HL-60 (cell line): ENCODE data around the gene GNPAT.

ENCODE experiments used
- DNase-seq, 2 experiments: peaks; one replicate each; pipeline ENCODE4 v3.0.0-alpha.2; 2010 to 2020; ENCODE audit warnings: low read depth in 1 of 2, low spot score in 1 of 2
- H3K27ac ChIP-seq: fragments of 250-450 bp; sonication (Bioruptor Pico); replicated peaks from 2 replicates; pipeline ENCODE4 v1.5.1; 2020; ENCODE audit warnings: mild to moderate bottlenecking, moderate library complexity
- H3K27me3 ChIP-seq: fragments of 250-450 bp; sonication (Bioruptor Pico); 2 replicates; pipeline ENCODE4 v1.5.1; 2021; ENCODE audit warnings: mild to moderate bottlenecking, moderate library complexity; ENCODE audit not compliant: insufficient read depth, poor library complexity, severe bottlenecking
- H3K4me3 ChIP-seq: replicated peaks from 2 replicates; pipeline ENCODE4 v1.5.1; 2011; ENCODE audit warnings: mild to moderate bottlenecking, control low read depth, low read length; ENCODE audit not compliant: insufficient read depth
- GABPA ChIP-seq: IDR thresholded peaks from 2 replicates; pipeline ENCODE4 v1.6.1; 2012; ENCODE audit warnings: low read depth
- POLR2AphosphoS5 ChIP-seq: IDR thresholded peaks from 2 replicates; pipeline ENCODE4 v1.6.1; 2012; ENCODE audit warnings: low read depth
- SPI1 ChIP-seq: IDR thresholded peaks from 2 replicates; pipeline ENCODE4 v1.6.1; 2012; ENCODE audit warnings: low read depth, mild to moderate bottlenecking, borderline replicate concordance
- TF ChIP-seq, protein P1 (sequence below): IDR thresholded peaks from one replicate; pipeline ENCODE4 v1.5.1; 2011; ENCODE audit warnings: low read length, control low read depth, inconsistent platforms; ENCODE audit not compliant: insufficient read depth
- TF ChIP-seq, protein P2 (sequence below): IDR thresholded peaks from 2 replicates; pipeline ENCODE4 v1.6.1; 2012; ENCODE audit warnings: low read depth; ENCODE audit not compliant: insufficient replicate concordance

GNPAT gene

GRCh38 chr1:231240531-231240882 is 505 bp upstream of the GNPAT start:
- H3K4me3 ChIP-seq: peak overlapping the region; percentile 62
- no peak for TF ChIP-seq GABPA
- H3K27ac ChIP-seq: peak overlapping the region; percentile 83
- DNase-seq: peak in 1 of 2 experiments; percentile 10
- no peaks in the 10 kb centered on the region for H3K27me3 ChIP-seq

- peak; percentile 26 to 33 for DNase-seq
- peak overlapping the region; percentile 62 for H3K4me3 ChIP-seq
- TF ChIP-seq, protein P1, sequence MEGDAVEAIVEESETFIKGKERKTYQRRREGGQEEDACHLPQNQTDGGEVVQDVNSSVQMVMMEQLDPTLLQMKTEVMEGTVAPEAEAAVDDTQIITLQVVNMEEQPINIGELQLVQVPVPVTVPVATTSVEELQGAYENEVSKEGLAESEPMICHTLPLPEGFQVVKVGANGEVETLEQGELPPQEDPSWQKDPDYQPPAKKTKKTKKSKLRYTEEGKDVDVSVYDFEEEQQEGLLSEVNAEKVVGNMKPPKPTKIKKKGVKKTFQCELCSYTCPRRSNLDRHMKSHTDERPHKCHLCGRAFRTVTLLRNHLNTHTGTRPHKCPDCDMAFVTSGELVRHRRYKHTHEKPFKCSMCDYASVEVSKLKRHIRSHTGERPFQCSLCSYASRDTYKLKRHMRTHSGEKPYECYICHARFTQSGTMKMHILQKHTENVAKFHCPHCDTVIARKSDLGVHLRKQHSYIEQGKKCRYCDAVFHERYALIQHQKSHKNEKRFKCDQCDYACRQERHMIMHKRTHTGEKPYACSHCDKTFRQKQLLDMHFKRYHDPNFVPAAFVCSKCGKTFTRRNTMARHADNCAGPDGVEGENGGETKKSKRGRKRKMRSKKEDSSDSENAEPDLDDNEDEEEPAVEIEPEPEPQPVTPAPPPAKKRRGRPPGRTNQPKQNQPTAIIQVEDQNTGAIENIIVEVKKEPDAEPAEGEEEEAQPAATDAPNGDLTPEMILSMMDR: no peak
- TF ChIP-seq SPI1: peak; percentile 44; the same call in 1 of the 2 replicates
- peak overlapping the region; percentile 83 for H3K27ac ChIP-seq
- no peaks in the 10 kb centered on the region for H3K27me3 ChIP-seq
Measured at GRCh38 chr1:231241750-231242149, 738 bp downstream of the GNPAT start.

DNA sequence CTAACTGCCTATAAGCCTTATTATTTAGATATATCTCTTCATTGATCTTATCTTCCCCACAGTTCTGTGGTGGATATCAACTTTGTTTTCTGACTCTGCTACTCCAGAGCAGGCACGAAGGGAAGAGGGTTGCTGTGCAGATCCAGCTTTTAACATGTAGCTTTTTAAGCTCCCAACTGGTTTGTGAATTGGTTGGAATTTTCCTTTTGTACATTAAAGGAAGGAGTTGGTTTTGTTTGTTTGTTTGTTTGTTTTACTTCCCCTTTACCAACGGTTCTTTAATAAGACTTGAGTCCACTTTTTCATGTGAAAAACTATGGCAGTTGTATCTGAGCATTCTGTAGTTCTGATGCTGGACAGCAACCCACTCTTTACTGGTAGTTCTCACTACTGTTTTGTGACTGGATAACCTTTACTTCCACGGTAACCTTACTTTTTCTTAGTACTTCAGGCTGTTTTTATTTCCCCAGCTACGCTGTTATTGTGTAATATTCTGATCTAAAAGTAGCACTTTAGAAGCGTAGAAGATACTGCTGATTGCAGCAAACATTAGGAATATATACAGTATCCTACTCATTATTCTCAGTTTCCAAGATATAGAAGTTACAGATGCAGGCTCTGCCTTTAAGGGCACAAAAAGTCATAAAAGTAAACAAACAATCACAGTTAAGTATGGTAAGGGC is 1.6 kb downstream of the GNPAT start:
- peak overlapping the region; percentile 83 for H3K27ac ChIP-seq
- peak in 1 of 2 experiments; percentile 21 for DNase-seq
- H3K4me3 ChIP-seq: peak overlapping the region; percentile 62
- H3K27me3 ChIP-seq: no peaks in the 10 kb centered on the region
- TF ChIP-seq, protein P1: no peak
- TF ChIP-seq, protein P2, sequence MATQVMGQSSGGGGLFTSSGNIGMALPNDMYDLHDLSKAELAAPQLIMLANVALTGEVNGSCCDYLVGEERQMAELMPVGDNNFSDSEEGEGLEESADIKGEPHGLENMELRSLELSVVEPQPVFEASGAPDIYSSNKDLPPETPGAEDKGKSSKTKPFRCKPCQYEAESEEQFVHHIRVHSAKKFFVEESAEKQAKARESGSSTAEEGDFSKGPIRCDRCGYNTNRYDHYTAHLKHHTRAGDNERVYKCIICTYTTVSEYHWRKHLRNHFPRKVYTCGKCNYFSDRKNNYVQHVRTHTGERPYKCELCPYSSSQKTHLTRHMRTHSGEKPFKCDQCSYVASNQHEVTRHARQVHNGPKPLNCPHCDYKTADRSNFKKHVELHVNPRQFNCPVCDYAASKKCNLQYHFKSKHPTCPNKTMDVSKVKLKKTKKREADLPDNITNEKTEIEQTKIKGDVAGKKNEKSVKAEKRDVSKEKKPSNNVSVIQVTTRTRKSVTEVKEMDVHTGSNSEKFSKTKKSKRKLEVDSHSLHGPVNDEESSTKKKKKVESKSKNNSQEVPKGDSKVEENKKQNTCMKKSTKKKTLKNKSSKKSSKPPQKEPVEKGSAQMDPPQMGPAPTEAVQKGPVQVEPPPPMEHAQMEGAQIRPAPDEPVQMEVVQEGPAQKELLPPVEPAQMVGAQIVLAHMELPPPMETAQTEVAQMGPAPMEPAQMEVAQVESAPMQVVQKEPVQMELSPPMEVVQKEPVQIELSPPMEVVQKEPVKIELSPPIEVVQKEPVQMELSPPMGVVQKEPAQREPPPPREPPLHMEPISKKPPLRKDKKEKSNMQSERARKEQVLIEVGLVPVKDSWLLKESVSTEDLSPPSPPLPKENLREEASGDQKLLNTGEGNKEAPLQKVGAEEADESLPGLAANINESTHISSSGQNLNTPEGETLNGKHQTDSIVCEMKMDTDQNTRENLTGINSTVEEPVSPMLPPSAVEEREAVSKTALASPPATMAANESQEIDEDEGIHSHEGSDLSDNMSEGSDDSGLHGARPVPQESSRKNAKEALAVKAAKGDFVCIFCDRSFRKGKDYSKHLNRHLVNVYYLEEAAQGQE: peak; percentile 94

GRCh38 chr1:231248778-231249177 is 7.8 kb downstream of the GNPAT start:
- no peak overlapping the region for H3K4me3 ChIP-seq
- no peak overlapping the region for H3K27ac ChIP-seq
- TF ChIP-seq SPI1 (no peak), POLR2AphosphoS5 (no peak), GABPA (no peak)
- TF ChIP-seq, protein P2: no peak
- TF ChIP-seq, protein P1: no peak
- no peaks in the 10 kb centered on the region for H3K27me3 ChIP-seq
- DNase-seq: no peak
